SK-MEL-5 (cell line): ENCODE data around the gene RMRP. TPM values are rescaled to one million over a fixed set of nuclear protein-coding genes. Genes with fewer than 3 reads are reported as not detected.

Source experiments
- DNase-seq: peaks from one replicate; pipeline ENCODE4 v3.0.0-alpha.2; 2016; ENCODE audit warnings: low read depth, low spot score
- in situ Hi-C: cut with HindIII; loops from 2 replicates; pipeline ENCODE4 v1.10.0; 2016; ENCODE audit warnings: low sequenced_read_pairs, high pct_unique_total_duplicates, low pct_unique_long_range_greater_than_20kb
- small RNA-seq, 2 experiments: library from RNA; depleted of rRNA; stranded (forward); fragments of <200 nt; gene quantifications; one replicate each; pipeline ENCODE3, GENCODE V24; 2014
- total RNA-seq: library from RNA; depleted of rRNA; stranded (reverse); fragments of >200 nt; shearing (Covaris generic); gene quantifications from 2 replicates; pipeline ENCODE4 v1.2.3, GENCODE V29; 2014; rRNA removed

RMRP gene
- total RNA-seq, 1 experiment from 2014 or later = 34,307 TPM

- in situ Hi-C loops = no loop called here
Measured at GRCh38 chr9:35608221-35608620, 49.6 kb downstream of the RMRP start.

More at GRCh38 chr9:35608221-35608620, 49.6 kb downstream of the RMRP start:
- DNase-seq = no peak

Small RNA genes within 50 kb of the gene (small RNA-seq; reads per million reads assigned to genes)
- gene MIR4667 (0 reads per million in 2 experiments), gene RMRP (0 reads per million in 2 experiments), gene RN7SL22P (0 reads per million in 2 experiments)

Other genes with a start within 250 kb of the RMRP start
- gene RUSC2, start 167.9 kb downstream of the RMRP start, total RNA-seq = 4.4 and 5.4 TPM in 2 replicates
- 4.1 and 5.5 TPM in 2 replicates for gene TESK1, start 52.8 kb downstream of the RMRP start, total RNA-seq
- gene CD72, start 39.6 kb downstream of the RMRP start, total RNA-seq = 0.43 and 0.63 TPM in 2 replicates
- not detected in 2 replicates for gene SIT1, start 7.1 kb downstream of the RMRP start, total RNA-seq
- 11.8 and 20.0 TPM in 2 replicates for gene CCDC107, start 273 bp upstream of the RMRP start, total RNA-seq
- gene ARHGEF39, start 7.2 kb upstream of the RMRP start, total RNA-seq = 4.8 and 5.9 TPM in 2 replicates
- gene CA9, start 15.9 kb upstream of the RMRP start, total RNA-seq = 0.29 TPM in 1 of 2 replicates, not detected in the other
- 3.5 and 3.8 TPM in 2 replicates for gene TPM2, start 31.9 kb upstream of the RMRP start, total RNA-seq
- 58.0 and 66.8 TPM in 2 replicates for gene TLN1, start 74.2 kb upstream of the RMRP start, total RNA-seq
- 21.8 and 27.2 TPM in 2 replicates for gene CREB3, start 74.6 kb upstream of the RMRP start, total RNA-seq
- gene GBA2, start 91.2 kb upstream of the RMRP start, total RNA-seq = 32.1 and 37.1 TPM in 2 replicates
- gene RGP1, start 91.3 kb upstream of the RMRP start, total RNA-seq = 12.2 and 12.4 TPM in 2 replicates
- gene MSMP, start 96.3 kb upstream of the RMRP start, total RNA-seq = not detected in 2 replicates
- gene NPR2, start 133.6 kb upstream of the RMRP start, total RNA-seq = 0.53 and 1.1 TPM in 2 replicates
- gene SPAG8, start 154.2 kb upstream of the RMRP start, total RNA-seq = 0.05 TPM in 1 of 2 replicates, not detected in the other
- 19.7 and 26.2 TPM in 2 replicates for gene HINT2, start 157.0 kb upstream of the RMRP start, total RNA-seq
- not detected in 2 replicates for gene FAM221B, start 170.7 kb upstream of the RMRP start, total RNA-seq
- 0.55 and 1.0 TPM in 2 replicates for gene TMEM8B, start 171.2 kb upstream of the RMRP start, total RNA-seq
- not detected in 2 replicates for gene OR13J1, start 212.4 kb upstream of the RMRP start, total RNA-seq
- gene HRCT1, start 248.2 kb upstream of the RMRP start, total RNA-seq = not detected in 2 replicates